Measurements from ENCODE around the gene BEX4. TPM values are rescaled to one million over a fixed set of nuclear protein-coding genes. Genes with fewer than 3 reads are reported as not detected.

The BEX4 gene
- total and polyA plus RNA-seq, 9 of the 15 experiments (the other 6 are each of a cell fraction or from before 2014, with no cell fraction given) = 74.6 to 399 (median 154) TPM

DNA sequence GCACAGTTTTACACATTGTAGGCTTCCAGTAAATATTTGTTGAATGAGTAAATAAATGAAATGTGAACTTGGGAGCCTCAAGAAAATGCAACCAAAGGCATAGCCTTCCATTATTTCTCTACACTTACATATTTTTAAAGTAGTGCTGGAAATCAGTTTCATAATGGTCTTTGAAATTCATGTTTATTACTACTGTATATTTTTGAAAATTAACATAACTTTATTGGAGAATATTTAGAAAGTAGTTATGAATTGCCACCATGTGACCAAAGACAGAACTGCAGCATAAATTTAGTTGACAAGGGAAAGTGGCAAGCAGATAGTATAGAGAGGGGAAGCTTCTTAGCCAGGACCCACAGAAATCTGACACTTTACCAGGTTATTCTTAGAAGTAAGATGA lies 33.6 kb downstream of the BEX4 start (continued):
- TF ChIP-seq, protein P1, sequence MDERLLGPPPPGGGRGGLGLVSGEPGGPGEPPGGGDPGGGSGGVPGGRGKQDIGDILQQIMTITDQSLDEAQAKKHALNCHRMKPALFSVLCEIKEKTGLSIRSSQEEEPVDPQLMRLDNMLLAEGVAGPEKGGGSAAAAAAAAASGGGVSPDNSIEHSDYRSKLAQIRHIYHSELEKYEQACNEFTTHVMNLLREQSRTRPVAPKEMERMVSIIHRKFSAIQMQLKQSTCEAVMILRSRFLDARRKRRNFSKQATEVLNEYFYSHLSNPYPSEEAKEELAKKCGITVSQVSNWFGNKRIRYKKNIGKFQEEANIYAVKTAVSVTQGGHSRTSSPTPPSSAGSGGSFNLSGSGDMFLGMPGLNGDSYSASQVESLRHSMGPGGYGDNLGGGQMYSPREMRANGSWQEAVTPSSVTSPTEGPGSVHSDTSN (CRISPR knock-in tag; IDR thresholded peaks at IDR 0.05; ENCODE audit: low read depth) = no peak
- TF ChIP-seq, protein P1 (tag; conservative IDR thresholded peaks at IDR 0.05; ENCODE audit: low read depth) = 0 out of 2 replicates have a peak, but pooled peaks have one; percentile 15
- TF ChIP-seq, protein P2, sequence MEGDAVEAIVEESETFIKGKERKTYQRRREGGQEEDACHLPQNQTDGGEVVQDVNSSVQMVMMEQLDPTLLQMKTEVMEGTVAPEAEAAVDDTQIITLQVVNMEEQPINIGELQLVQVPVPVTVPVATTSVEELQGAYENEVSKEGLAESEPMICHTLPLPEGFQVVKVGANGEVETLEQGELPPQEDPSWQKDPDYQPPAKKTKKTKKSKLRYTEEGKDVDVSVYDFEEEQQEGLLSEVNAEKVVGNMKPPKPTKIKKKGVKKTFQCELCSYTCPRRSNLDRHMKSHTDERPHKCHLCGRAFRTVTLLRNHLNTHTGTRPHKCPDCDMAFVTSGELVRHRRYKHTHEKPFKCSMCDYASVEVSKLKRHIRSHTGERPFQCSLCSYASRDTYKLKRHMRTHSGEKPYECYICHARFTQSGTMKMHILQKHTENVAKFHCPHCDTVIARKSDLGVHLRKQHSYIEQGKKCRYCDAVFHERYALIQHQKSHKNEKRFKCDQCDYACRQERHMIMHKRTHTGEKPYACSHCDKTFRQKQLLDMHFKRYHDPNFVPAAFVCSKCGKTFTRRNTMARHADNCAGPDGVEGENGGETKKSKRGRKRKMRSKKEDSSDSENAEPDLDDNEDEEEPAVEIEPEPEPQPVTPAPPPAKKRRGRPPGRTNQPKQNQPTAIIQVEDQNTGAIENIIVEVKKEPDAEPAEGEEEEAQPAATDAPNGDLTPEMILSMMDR (IDR thresholded peaks at IDR 0.05 in 2 of 3, conservative IDR thresholded peaks at IDR 0.05 in 1 of 3; ENCODE audit: insufficient read depth in 2 of 3, low read depth in 1 of 3, low read length in 3 of 3) = peak; percentile 41 to 67 (median 49); a peak in 4 of 6 replicates
- TF ChIP-seq, protein P3, sequence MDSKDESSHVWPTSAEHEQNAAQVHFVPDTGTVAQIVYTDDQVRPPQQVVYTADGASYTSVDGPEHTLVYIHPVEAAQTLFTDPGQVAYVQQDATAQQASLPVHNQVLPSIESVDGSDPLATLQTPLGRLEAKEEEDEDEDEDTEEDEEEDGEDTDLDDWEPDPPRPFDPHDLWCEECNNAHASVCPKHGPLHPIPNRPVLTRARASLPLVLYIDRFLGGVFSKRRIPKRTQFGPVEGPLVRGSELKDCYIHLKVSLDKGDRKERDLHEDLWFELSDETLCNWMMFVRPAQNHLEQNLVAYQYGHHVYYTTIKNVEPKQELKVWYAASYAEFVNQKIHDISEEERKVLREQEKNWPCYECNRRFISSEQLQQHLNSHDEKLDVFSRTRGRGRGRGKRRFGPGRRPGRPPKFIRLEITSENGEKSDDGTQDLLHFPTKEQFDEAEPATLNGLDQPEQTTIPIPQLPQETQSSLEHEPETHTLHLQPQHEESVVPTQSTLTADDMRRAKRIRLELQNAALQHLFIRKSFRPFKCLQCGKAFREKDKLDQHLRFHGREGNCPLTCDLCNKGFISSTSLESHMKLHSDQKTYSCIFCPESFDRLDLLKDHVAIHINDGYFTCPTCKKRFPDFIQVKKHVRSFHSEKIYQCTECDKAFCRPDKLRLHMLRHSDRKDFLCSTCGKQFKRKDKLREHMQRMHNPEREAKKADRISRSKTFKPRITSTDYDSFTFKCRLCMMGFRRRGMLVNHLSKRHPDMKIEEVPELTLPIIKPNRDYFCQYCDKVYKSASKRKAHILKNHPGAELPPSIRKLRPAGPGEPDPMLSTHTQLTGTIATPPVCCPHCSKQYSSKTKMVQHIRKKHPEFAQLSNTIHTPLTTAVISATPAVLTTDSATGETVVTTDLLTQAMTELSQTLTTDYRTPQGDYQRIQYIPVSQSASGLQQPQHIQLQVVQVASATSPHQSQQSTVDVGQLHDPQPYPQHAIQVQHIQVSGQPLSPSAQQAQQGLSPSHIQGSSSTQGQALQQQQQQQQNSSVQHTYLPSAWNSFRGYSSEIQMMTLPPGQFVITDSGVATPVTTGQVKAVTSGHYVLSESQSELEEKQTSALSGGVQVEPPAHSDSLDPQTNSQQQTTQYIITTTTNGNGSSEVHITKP (IDR thresholded peaks at IDR 0.05; ENCODE audit: partially characterized antibody) = no peak
- no peak for TF ChIP-seq CHCHD3 (CRISPR knock-in tag; IDR thresholded peaks at IDR 0.05)
- TF ChIP-seq, protein P4, sequence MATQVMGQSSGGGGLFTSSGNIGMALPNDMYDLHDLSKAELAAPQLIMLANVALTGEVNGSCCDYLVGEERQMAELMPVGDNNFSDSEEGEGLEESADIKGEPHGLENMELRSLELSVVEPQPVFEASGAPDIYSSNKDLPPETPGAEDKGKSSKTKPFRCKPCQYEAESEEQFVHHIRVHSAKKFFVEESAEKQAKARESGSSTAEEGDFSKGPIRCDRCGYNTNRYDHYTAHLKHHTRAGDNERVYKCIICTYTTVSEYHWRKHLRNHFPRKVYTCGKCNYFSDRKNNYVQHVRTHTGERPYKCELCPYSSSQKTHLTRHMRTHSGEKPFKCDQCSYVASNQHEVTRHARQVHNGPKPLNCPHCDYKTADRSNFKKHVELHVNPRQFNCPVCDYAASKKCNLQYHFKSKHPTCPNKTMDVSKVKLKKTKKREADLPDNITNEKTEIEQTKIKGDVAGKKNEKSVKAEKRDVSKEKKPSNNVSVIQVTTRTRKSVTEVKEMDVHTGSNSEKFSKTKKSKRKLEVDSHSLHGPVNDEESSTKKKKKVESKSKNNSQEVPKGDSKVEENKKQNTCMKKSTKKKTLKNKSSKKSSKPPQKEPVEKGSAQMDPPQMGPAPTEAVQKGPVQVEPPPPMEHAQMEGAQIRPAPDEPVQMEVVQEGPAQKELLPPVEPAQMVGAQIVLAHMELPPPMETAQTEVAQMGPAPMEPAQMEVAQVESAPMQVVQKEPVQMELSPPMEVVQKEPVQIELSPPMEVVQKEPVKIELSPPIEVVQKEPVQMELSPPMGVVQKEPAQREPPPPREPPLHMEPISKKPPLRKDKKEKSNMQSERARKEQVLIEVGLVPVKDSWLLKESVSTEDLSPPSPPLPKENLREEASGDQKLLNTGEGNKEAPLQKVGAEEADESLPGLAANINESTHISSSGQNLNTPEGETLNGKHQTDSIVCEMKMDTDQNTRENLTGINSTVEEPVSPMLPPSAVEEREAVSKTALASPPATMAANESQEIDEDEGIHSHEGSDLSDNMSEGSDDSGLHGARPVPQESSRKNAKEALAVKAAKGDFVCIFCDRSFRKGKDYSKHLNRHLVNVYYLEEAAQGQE (IDR thresholded peaks at IDR 0.05; ENCODE audit: borderline replicate concordance) = peak; percentile 73; the same call in 1 of the 2 replicates
- TF ChIP-seq, protein P4 (CRISPR knock-in tag; IDR thresholded peaks at IDR 0.05; ENCODE audit: low read depth) = no peak
- no peak for TF ChIP-seq HNRNPLL (IDR thresholded peaks at IDR 0.05; ENCODE audit: low read depth, low read length, poor library complexity, severe bottlenecking)
- TF ChIP-seq ZKSCAN3 (CRISPR knock-in tag; IDR thresholded peaks at IDR 0.05) = no peak
- TF ChIP-seq ETS2 (tag; IDR thresholded peaks at IDR 0.05; ENCODE audit: borderline replicate concordance, poor library complexity, severe bottlenecking) = no peak

All from K562 (cell line).